HAP-1 (cell line): ENCODE results near the gene OR5AN1.
"Not testable (repeated sequence)": the region's sequence is repeated elsewhere in the genome, so short reads cannot be mapped to it uniquely, and the experiment has no call there.

Source experiments
- DNase-seq, 2 experiments: peaks; one replicate each; pipeline ENCODE4 v3.0.0-alpha.2; 2016 to 2020; ENCODE audit warnings: low spot score in 2 of 2
- H3K27me3 ChIP-seq: fragments of 250-450 bp; sonication (Bioruptor Pico); 2 replicates; pipeline ENCODE4 v1.5.1; 2020; ENCODE audit warnings: low read depth, mild to moderate bottlenecking, moderate library complexity
- H3K36me3 ChIP-seq: fragments of 250-450 bp; sonication (Bioruptor Pico); replicated peaks from 2 replicates; pipeline ENCODE4 v1.5.1; 2020; ENCODE audit warnings: mild to moderate bottlenecking
- H3K4me1 ChIP-seq: fragments of 250-450 bp; sonication (Bioruptor Pico); 2 replicates; pipeline ENCODE4 v1.5.1; 2020; ENCODE audit warnings: mild to moderate bottlenecking
- H3K4me3 ChIP-seq: fragments of 250-450 bp; sonication (Bioruptor Pico); 2 replicates; pipeline ENCODE4 v1.5.1; 2020; ENCODE audit warnings: mild to moderate bottlenecking, moderate library complexity
- H3K9me3 ChIP-seq: fragments of 250-450 bp; sonication (Bioruptor Pico); 2 replicates; pipeline ENCODE4 v1.5.1; 2020; ENCODE audit warnings: mild to moderate bottlenecking, moderate library complexity
- in situ Hi-C: fragments of 300-500 bp; cut with MboI; formaldehyde crosslinking; loops from 3 replicates; pipeline ENCODE4 v1.14.3; 2020; ENCODE audit warnings: low sequenced_read_pairs, inconsistent platforms, mixed read lengths

Gene OR5AN1

GRCh38 chr11:59358595-59358994 lies at the start of gene OR5AN1:
TSS of gene OR5AN1 (plus strand) at chr11:59358895. CDS start at chr11:59364459, 5,564 bp downstream.
- no peak for DNase-seq
- Histone ChIP-seq H3K4me1 (no peaks in the 10 kb centered on the region), H3K36me3 (no peaks in the 10 kb centered on the region), H3K4me3 (no peak within 1 kb of the TSS), H3K9me3 (no peaks in the 10 kb centered on the region), H3K27me3 (no peaks in the 10 kb centered on the region)
- in situ Hi-C loops: no loop called here

- Histone ChIP-seq H3K9me3 (no peaks in the 10 kb centered on the region), H3K27me3 (no peaks in the 10 kb centered on the region), H3K36me3 (no peaks in the 10 kb centered on the region), H3K4me3 (no peak overlapping the region), H3K4me1 (no peaks in the 10 kb centered on the region)
- DNase-seq: no peak
- in situ Hi-C loops: no loop called here
These were observed 23.7 kb upstream of the OR5AN1 start for GRCh38 chr11:59335001-59335400.

- Histone ChIP-seq H3K27me3 (no peaks in the 10 kb centered on the region), H3K36me3 (no peaks in the 10 kb centered on the region), H3K4me1 (no peaks in the 10 kb centered on the region), H3K9me3 (no peaks in the 10 kb centered on the region), H3K4me3 (no peak overlapping the region)
- in situ Hi-C loops: no loop called here
- no peak for DNase-seq
These were observed 22.5 kb upstream of the OR5AN1 start for GRCh38 chr11:59336176-59336575.

GRCh38 chr11:59336931-59337330 lies 21.8 kb upstream of the OR5AN1 start:
- Histone ChIP-seq H3K9me3 (no peaks in the 10 kb centered on the region), H3K27me3 (no peaks in the 10 kb centered on the region), H3K36me3 (no peaks in the 10 kb centered on the region), H3K4me3 (no peak overlapping the region), H3K4me1 (no peaks in the 10 kb centered on the region)
- in situ Hi-C loops: no loop called here
- DNase-seq: no peak

GRCh38 chr11:59349657-59350056 lies 9.0 kb upstream of the OR5AN1 start:
- H3K4me1 ChIP-seq, H3K36me3 ChIP-seq, in situ Hi-C loops, H3K9me3 ChIP-seq, H3K27me3 ChIP-seq, H3K4me3 ChIP-seq: not testable (repeated sequence)
- DNase-seq: peak in 1 of 2 experiments; percentile 21

GRCh38 chr11:59355226-59355625 lies 3.5 kb upstream of the OR5AN1 start:
- H3K9me3 ChIP-seq: no peaks in the 10 kb centered on the region

GRCh38 chr11:59356561-59356960 lies 2.1 kb upstream of the OR5AN1 start:
- H3K4me1 ChIP-seq: no peaks in the 10 kb centered on the region
- in situ Hi-C loops: no loop called here
- H3K9me3 ChIP-seq: no peaks in the 10 kb centered on the region
- H3K4me3 ChIP-seq: no peak overlapping the region
- no peaks in the 10 kb centered on the region for H3K36me3 ChIP-seq
- DNase-seq: no peak
- H3K27me3 ChIP-seq: no peaks in the 10 kb centered on the region

More at GRCh38 chr11:59355226-59355625, 3.5 kb upstream of the OR5AN1 start:
- no peaks in the 10 kb centered on the region for H3K36me3 ChIP-seq
- no peak overlapping the region for H3K4me3 ChIP-seq
- in situ Hi-C loops: no loop called here
- H3K4me1 ChIP-seq: no peaks in the 10 kb centered on the region
- no peak for DNase-seq
- no peaks in the 10 kb centered on the region for H3K27me3 ChIP-seq

GRCh38 chr11:59358020-59358419 lies 675 bp upstream of the OR5AN1 start:
- H3K36me3 ChIP-seq: no peaks in the 10 kb centered on the region
- no peak overlapping the region for H3K4me3 ChIP-seq
- H3K27me3 ChIP-seq: no peaks in the 10 kb centered on the region
- H3K4me1 ChIP-seq: no peaks in the 10 kb centered on the region
- in situ Hi-C loops: no loop called here
- DNase-seq: no peak
- H3K9me3 ChIP-seq: no peaks in the 10 kb centered on the region

GRCh38 chr11:59365232-59366018 lies 6.7 kb downstream of the OR5AN1 start:
- no peaks in the 10 kb centered on the region for H3K4me1 ChIP-seq
- in situ Hi-C loops: no loop called here
- H3K27me3 ChIP-seq: no peaks in the 10 kb centered on the region
- no peak overlapping the region for H3K4me3 ChIP-seq
- no peaks in the 10 kb centered on the region for H3K36me3 ChIP-seq
- H3K9me3 ChIP-seq: no peaks in the 10 kb centered on the region
- DNase-seq: no peak

GRCh38 chr11:59368238-59369022 lies 9.7 kb downstream of the OR5AN1 start:
- in situ Hi-C loops: no loop called here
- no peak for DNase-seq
- no peaks in the 10 kb centered on the region for H3K4me1 ChIP-seq
- no peak overlapping the region for H3K4me3 ChIP-seq
- no peaks in the 10 kb centered on the region for H3K9me3 ChIP-seq
- no peaks in the 10 kb centered on the region for H3K36me3 ChIP-seq
- H3K27me3 ChIP-seq: no peaks in the 10 kb centered on the region

GRCh38 chr11:59372324-59372723 lies 13.6 kb downstream of the OR5AN1 start:
- in situ Hi-C loops, H3K36me3 ChIP-seq, H3K27me3 ChIP-seq, H3K9me3 ChIP-seq, DNase-seq, H3K4me3 ChIP-seq, H3K4me1 ChIP-seq: not testable (repeated sequence)

- in situ Hi-C loops: no loop called here
These were observed 21.8 kb downstream of the OR5AN1 start for GRCh38 chr11:59380263-59381059.

GRCh38 chr11:59394186-59394585 lies 35.5 kb downstream of the OR5AN1 start:
- Histone ChIP-seq H3K4me1 (no peaks in the 10 kb centered on the region), H3K27me3 (peaks cover 2% of the 10 kb centered on the region; the same call in 1 of the 2 replicates), H3K4me3 (no peak overlapping the region), H3K36me3 (no peaks in the 10 kb centered on the region), H3K9me3 (no peaks in the 10 kb centered on the region)
- in situ Hi-C loops: no loop called here
- no peak for DNase-seq

More at GRCh38 chr11:59380263-59381059, 21.8 kb downstream of the OR5AN1 start:
- H3K4me1 ChIP-seq: no peaks in the 10 kb centered on the region
- no peaks in the 10 kb centered on the region for H3K9me3 ChIP-seq
- no peak for DNase-seq
- H3K36me3 ChIP-seq: no peaks in the 10 kb centered on the region
- H3K4me3 ChIP-seq: no peak overlapping the region
- H3K27me3 ChIP-seq: no peaks in the 10 kb centered on the region
